SK-N-SH (cell line): Measurements from ENCODE around the gene IGF2BP2. TPM values are rescaled to one million over a fixed set of nuclear protein-coding genes. Genes with fewer than 3 reads are reported as not detected.

Source experiments
- CTCF ChIA-PET: fragments of 300-600, 350-600 bp; formaldehyde crosslinking; extraction: SDS; loops from one replicate; lab custom pipeline; 2021; lab: Yijun Ruan, JAX
- POLR2A ChIA-PET: fragments of 350-600 bp; sonication (Branson Sonifier 250); formaldehyde crosslinking; extraction: SDS; loops from one replicate; lab custom pipeline; 2020; ENCODE audit warnings: antibody characterized with exemption, inconsistent platforms; lab: Yijun Ruan, JAX
- DNase-seq: peaks from one replicate; pipeline ENCODE4 v3.0.0; 2012
- H2AFZ ChIP-seq: fragments of 200-600 bp; sonication (generic); 2 replicates; pipeline ENCODE4 v1.8.1; 2016; ENCODE audit warnings: antibody characterized with exemption, mild to moderate bottlenecking, low read depth
- H3F3A ChIP-seq: fragments of 200-600 bp; sonication (generic); replicated peaks from 2 replicates; pipeline ENCODE3; 2016; ENCODE audit warnings: antibody characterized with exemption, mild to moderate bottlenecking; ENCODE audit not compliant: insufficient read depth
- H3K27ac ChIP-seq, 2 experiments: fragments of 200-500 bp in 1 of 2; fragments of 200-600 bp in 1 of 2; sonication (Bioruptor generic) in 1 of 2; sonication (generic), shearing (Covaris generic) in 1 of 2; 2 replicates each; pipeline versions ENCODE4 v1.5.1 to v1.6.1; 2014 to 2016; ENCODE audit warnings: low read depth in 2 of 2, inconsistent platforms in 1 of 2, low read length in 1 of 2, mild to moderate bottlenecking in 1 of 2, mixed read lengths in 1 of 2
- H3K27me3 ChIP-seq: fragments of 200-600 bp; sonication (generic), shearing (Covaris generic); 2 replicates; pipeline ENCODE4 v1.6.1; 2016; ENCODE audit warnings: mixed run types; ENCODE audit not compliant: insufficient read depth
- H3K36me3 ChIP-seq, 2 experiments: fragments of 200-500 bp in 1 of 2; fragments of 200-600 bp in 1 of 2; sonication (Bioruptor generic) in 1 of 2; sonication (generic) in 1 of 2; replicated peaks in 1 of 2; 2 replicates each; pipeline versions ENCODE3 to v1.5.1; 2014 to 2016; ENCODE audit warnings: low read length in 1 of 2, mild to moderate bottlenecking in 1 of 2; ENCODE audit not compliant: insufficient read depth in 2 of 2, control insufficient read depth in 1 of 2
- H3K4me1 ChIP-seq, 2 experiments: fragments of 200-500 bp in 1 of 2; fragments of 200-600 bp in 1 of 2; sonication (Bioruptor generic) in 1 of 2; sonication (generic), shearing (Covaris generic) in 1 of 2; 2 replicates each; pipeline versions ENCODE4 v1.5.1 to v1.6.1; 2014 to 2016; ENCODE audit warnings: low read depth in 1 of 2, low read length in 1 of 2, mixed run types in 1 of 2; ENCODE audit not compliant: insufficient read depth in 2 of 2, control insufficient read depth in 1 of 2
- H3K4me2 ChIP-seq: fragments of 200-600 bp; sonication (generic), shearing (Covaris generic); 2 replicates; pipeline ENCODE4 v1.6.1; 2017; ENCODE audit warnings: mixed run types
- H3K4me3 ChIP-seq, 2 experiments: fragments of 200-500 bp in 1 of 2; fragments of 200-600 bp in 1 of 2; sonication (Bioruptor generic) in 1 of 2; sonication (generic), shearing (Covaris generic) in 1 of 2; 2 replicates each; pipeline versions ENCODE4 v1.5.1 to v1.8.1; 2014 to 2016; ENCODE audit warnings: low read depth in 2 of 2, inconsistent platforms in 1 of 2, low read length in 1 of 2, mild to moderate bottlenecking in 1 of 2, mixed read lengths in 1 of 2, moderate library complexity in 1 of 2
- H3K79me2 ChIP-seq: fragments of 200-600 bp; sonication (generic); 2 replicates; pipeline ENCODE4 v1.8.1; 2017; ENCODE audit warnings: mild to moderate bottlenecking; ENCODE audit not compliant: insufficient read depth
- H3K9ac ChIP-seq: fragments of 200-600 bp; sonication (generic); 2 replicates; pipeline ENCODE4 v1.6.1; 2017; ENCODE audit warnings: mixed run types
- H3K9me2 ChIP-seq: fragments of 200-600 bp; sonication (generic); 2 replicates; pipeline ENCODE4 v1.6.1; 2017; ENCODE audit warnings: mixed run types
- H3K9me3 ChIP-seq: fragments of 200-600 bp; sonication (generic); 2 replicates; pipeline ENCODE4 v1.6.1; 2017; ENCODE audit warnings: mixed run types, mild to moderate bottlenecking, moderate library complexity
- H4K20me1 ChIP-seq: fragments of 200-600 bp; sonication (generic); 2 replicates; pipeline ENCODE4 v1.6.1; 2017; ENCODE audit warnings: mild to moderate bottlenecking, mixed run types; ENCODE audit not compliant: insufficient read depth
- CHD2 ChIP-seq: fragments of 150-350 bp; IDR thresholded peaks from 2 replicates; pipeline ENCODE4 v1.6.1; 2018; ENCODE audit warnings: low read length; ENCODE audit not compliant: partially characterized antibody
- ELF1 ChIP-seq: IDR thresholded peaks from 2 replicates; pipeline ENCODE4 v1.4.0; 2012
- EZH2phosphoT487 ChIP-seq: fragments of 200-600 bp; sonication (generic); IDR thresholded peaks from 2 replicates; pipeline ENCODE4 v1.6.1; 2017; ENCODE audit warnings: low read depth, mixed run types, mild to moderate bottlenecking, antibody characterized with exemption, moderate library complexity, borderline replicate concordance
- GABPA ChIP-seq: IDR thresholded peaks from 2 replicates; pipeline ENCODE4 v1.4.0; 2012; ENCODE audit warnings: low read depth, mild to moderate bottlenecking
- MEF2A ChIP-seq: IDR thresholded peaks from 2 replicates; pipeline ENCODE4 v1.4.0; 2012; ENCODE audit warnings: low read depth, borderline replicate concordance
- MXI1 ChIP-seq: IDR thresholded peaks from 2 replicates; pipeline ENCODE4 v1.6.1; 2012; ENCODE audit warnings: mild to moderate bottlenecking, low read depth, low read length, improper control_type of control experiment
- NRF1 ChIP-seq: IDR thresholded peaks from 2 replicates; pipeline ENCODE4 v1.6.1; 2012; ENCODE audit warnings: low read depth, mild to moderate bottlenecking, low read length
- POLR2AphosphoS5 ChIP-seq: IDR thresholded peaks from 2 replicates; pipeline ENCODE4 v1.6.1; 2012; ENCODE audit warnings: low read depth, low read length
- REST ChIP-seq: IDR thresholded peaks from 2 replicates; pipeline ENCODE4 v1.6.1; 2012; ENCODE audit warnings: mild to moderate bottlenecking, low read depth, low read length, moderate library complexity
- RFX5 ChIP-seq: IDR thresholded peaks from 2 replicates; pipeline ENCODE4 v1.6.1; 2012; ENCODE audit warnings: mild to moderate bottlenecking, improper control_type of control experiment, low read length
- RXRA ChIP-seq: IDR thresholded peaks from 2 replicates; pipeline ENCODE4 v1.4.0; 2012; ENCODE audit warnings: low read depth, mild to moderate bottlenecking, borderline replicate concordance
- TEAD4 ChIP-seq: IDR thresholded peaks from 2 replicates; pipeline ENCODE4 v1.4.0; 2012; ENCODE audit warnings: mild to moderate bottlenecking, borderline replicate concordance; ENCODE audit not compliant: insufficient read depth
- ZBTB33 ChIP-seq: IDR thresholded peaks from 2 replicates; pipeline ENCODE4 v1.4.0; 2012; ENCODE audit warnings: low read depth, borderline replicate concordance
- WGBS: methylation state at CpG from one replicate; pipeline ENCODE4 v1.1.6; 2017; ENCODE audit warnings: low lambda C conversion rate; 5-methylcytosine and 5-hydroxymethylcytosine counted together
- polyA plus RNA-seq, 3 experiments: library from polyadenylated mRNA; depleted of rRNA; stranded (reverse); fragments of >200 nt; gene quantifications; 2 replicates each; pipeline ENCODE4 v1.2.3, GENCODE V29; 2012

IGF2BP2 gene
- polyA plus RNA-seq, 1 of the 3 experiments (the other 2 are of a cell fraction), result 5.4 TPM

- TF ChIP-seq EZH2phosphoT487, result no peak
- no peak for TF ChIP-seq ZBTB33
- TF ChIP-seq NRF1, result no peak
- no peak for TF ChIP-seq RFX5
- peak; percentile 36; the same call in 1 of the 2 replicates for TF ChIP-seq POLR2AphosphoS5
- TF ChIP-seq TEAD4, result peak; percentile 83
- no peak for TF ChIP-seq MEF2A
- no peak for TF ChIP-seq MXI1
Observed at GRCh38 chr3:185732782-185733181, 92.1 kb downstream of the IGF2BP2 start (continued).

GRCh38 chr3:185730550-185730949, 94.3 kb downstream of the IGF2BP2 start:
- peaks cover 2 to 62% of the 10 kb centered on the region in 2 experiments for H3K4me1 ChIP-seq
- WGBS, result 92% methylated on average over 8 of the region's 8 CpGs
- CTCF ChIA-PET, result interaction anchor here (1.2 to 6.9 kb wide), 2 partner anchors 38 to 70 kb away, joined by 4 to 45 read pairs; no protein-coding TSS in a partner anchor

More at GRCh38 chr3:185730550-185730949, 94.3 kb downstream of the IGF2BP2 start:
- no peak overlapping the region for H2AFZ ChIP-seq
- H4K20me1 ChIP-seq, result peaks cover 8% of the 10 kb centered on the region; the same call in 1 of the 2 replicates
- peak overlapping the region in 1 of 2 experiments; percentile 99; a peak in 2 of 4 replicates for H3K27ac ChIP-seq
- H3K9me2 ChIP-seq, result no peaks in the 10 kb centered on the region
- no peaks in the 10 kb centered on the region for H3K27me3 ChIP-seq
- no peaks in the 10 kb centered on the region for H3K36me3 ChIP-seq
- POLR2A ChIA-PET, result no interaction called here
- H3K4me3 ChIP-seq, result no peak overlapping the region
- H3F3A ChIP-seq, result peaks cover 66% of the 10 kb centered on the region
- no peaks in the 10 kb centered on the region for H3K9me3 ChIP-seq
- TF ChIP-seq GABPA (no peak), CHD2 (no peak), MEF2A (no peak), RXRA (no peak), REST (no peak), ELF1 (no peak), ZBTB33 (no peak)
- H3K79me2 ChIP-seq, result peaks cover 92% of the 10 kb centered on the region
- no peak overlapping the region; the same call in 1 of the 2 replicates for H3K9ac ChIP-seq
- no peak for DNase-seq
- H3K4me2 ChIP-seq, result no peak overlapping the region
